ENCODE results near the gene ROBO1.

- TF ChIP-seq EZH2 (IDR thresholded peaks at IDR 0.05; ENCODE audit: low read length) (no peak), CTCF (optimal IDR thresholded peaks at IDR 0.05 in 1 of 3, IDR thresholded peaks at IDR 0.05 in 1 of 3, conservative IDR thresholded peaks at IDR 0.05 in 1 of 3; ENCODE audit: extremely low read depth in 1 of 3, insufficient read depth in 2 of 3, low read length in 3 of 3) (no peak)
These were observed 711.3 kb downstream of the ROBO1 start for GRCh38 chr3:79056498-79056897.
